Suprapubic skin (tissue), 4 donors: ENCODE data around the gene CTSD.

ENCODE experiments used
- CTCF ChIP-seq, 2 donors: fragments of 200-600 bp in 1 of 2; fragments of 450-650 bp in 1 of 2; sonication (generic) in 1 of 2; IDR thresholded peaks; one replicate each; pipeline ENCODE4 v1.5.1; 2016 to 2019; ENCODE audit warnings: antibody characterized with exemption in 2 of 2, mild to moderate bottlenecking in 1 of 2, moderate library complexity in 1 of 2
- POLR2A ChIP-seq, 2 donors: fragments of 450-650 bp; IDR thresholded peaks; one replicate each; pipeline ENCODE4 v1.6.1; 2017; ENCODE audit warnings: antibody characterized with exemption in 2 of 2, mild to moderate bottlenecking in 2 of 2, moderate library complexity in 2 of 2
- POLR2AphosphoS5 ChIP-seq, 3 donors: sonication (generic); formaldehyde crosslinking; IDR thresholded peaks; one replicate each; pipeline ENCODE4 v1.6.1; 2017; ENCODE audit warnings: antibody characterized with exemption in 3 of 3

- TF ChIP-seq CTCF (IDR thresholded peaks at IDR 0.05) (no peak), POLR2A (IDR thresholded peaks at IDR 0.05) (no peak), POLR2AphosphoS5 (IDR thresholded peaks at IDR 0.05) (no peak)
Observed at GRCh38 chr11:1810761-1811160, 47.0 kb upstream of the CTSD start.
